ENCODE data around the gene IFT88. TPM values are rescaled to one million over a fixed set of nuclear protein-coding genes. Genes with fewer than 3 reads are reported as not detected.

Gene IFT88
- total RNA-seq, 1 donor from 2014 or later = 4.9 TPM

DNA sequence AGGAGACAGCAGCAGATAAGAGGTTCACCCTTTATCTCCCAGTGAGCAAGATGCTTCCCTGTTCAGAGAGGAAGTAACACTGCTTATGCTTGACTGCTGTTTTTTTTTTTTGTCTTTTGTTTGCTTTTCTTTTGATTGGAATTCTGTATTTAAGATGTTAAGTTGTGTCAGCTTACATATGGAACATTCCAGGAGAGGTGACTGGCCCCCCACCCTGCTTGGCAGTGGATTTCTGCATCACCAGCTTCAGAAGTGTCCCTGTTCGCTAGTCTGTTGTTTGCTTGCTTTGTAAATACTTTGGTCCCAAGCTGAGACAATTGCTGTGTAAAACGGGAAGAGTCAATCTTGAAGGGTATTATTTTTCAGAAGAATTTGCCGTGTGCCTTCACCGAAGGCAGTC, 43.0 kb downstream of the IFT88 start:
- H3K27me3 ChIP-seq = no peaks in the 10 kb centered on the region
- no peak for DNase-seq (ENCODE audit: low spot score in 2 of 2)
- H3K9me3 ChIP-seq = no peaks in the 10 kb centered on the region
- no peak overlapping the region for H3K27ac ChIP-seq
- H3K4me1 ChIP-seq = no peaks in the 10 kb centered on the region
- no peak overlapping the region for H3K4me3 ChIP-seq
- H3K36me3 ChIP-seq = peaks cover 9 to 27% of the 10 kb centered on the region in 2 donors
- intact Hi-C loops (cut with DNase I) = no loop called here
- no peak for TF ChIP-seq CTCF (IDR thresholded peaks at IDR 0.05)

GRCh38 chr13:20616059-20616797, 49.3 kb downstream of the IFT88 start:
- no peak for TF ChIP-seq CTCF (IDR thresholded peaks at IDR 0.05)

DNA sequence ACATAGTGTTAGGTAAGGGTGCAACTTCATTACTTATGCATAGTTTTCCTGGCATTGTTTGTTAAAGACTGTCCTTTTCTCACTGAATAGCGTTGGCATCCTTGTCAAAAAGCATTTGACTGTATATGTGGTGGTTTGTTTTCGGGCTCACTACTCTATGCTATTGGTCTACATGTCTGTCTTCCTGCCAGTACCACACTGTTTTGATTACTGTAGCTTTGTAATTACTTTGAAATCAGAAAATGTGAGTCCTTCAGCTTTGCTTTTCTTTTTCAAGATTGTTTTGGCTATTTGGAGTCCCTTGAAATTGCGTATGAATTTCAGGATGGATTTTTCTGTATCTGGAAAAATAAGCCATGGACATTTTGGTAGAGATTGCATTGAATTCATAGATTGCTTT, 56.0 kb downstream of the IFT88 start:
- Histone ChIP-seq H3K27me3 (no peaks in the 10 kb centered on the region), H3K36me3 (peaks cover 4 to 16% of the 10 kb centered on the region in 2 donors), H3K9me3 (peaks cover 0 to 5% of the 10 kb centered on the region in 2 donors), H3K4me1 (no peaks in the 10 kb centered on the region), H3K27ac (no peak overlapping the region), H3K4me3 (no peak overlapping the region)
- no peak for TF ChIP-seq CTCF (IDR thresholded peaks at IDR 0.05)
- intact Hi-C loops (cut with DNase I) = no loop called here
- no peak for DNase-seq (ENCODE audit: low spot score in 2 of 2)

More at GRCh38 chr13:20616059-20616797, 49.3 kb downstream of the IFT88 start:
- H3K4me1 ChIP-seq = no peaks in the 10 kb centered on the region
- H3K27ac ChIP-seq = no peak overlapping the region
- DNase-seq (ENCODE audit: low spot score in 2 of 2) = no peak
- H3K9me3 ChIP-seq = no peaks in the 10 kb centered on the region
- intact Hi-C loops (cut with DNase I) = no loop called here
- H3K27me3 ChIP-seq = no peaks in the 10 kb centered on the region
- H3K4me3 ChIP-seq = no peak overlapping the region
- H3K36me3 ChIP-seq = no peaks in the 10 kb centered on the region

GRCh38 chr13:20624213-20624612, 57.3 kb downstream of the IFT88 start:
- Histone ChIP-seq H3K36me3 (peaks cover 4 to 16% of the 10 kb centered on the region in 2 donors), H3K4me3 (no peak overlapping the region), H3K4me1 (no peaks in the 10 kb centered on the region), H3K27me3 (no peaks in the 10 kb centered on the region), H3K9me3 (peaks cover 0 to 5% of the 10 kb centered on the region in 2 donors), H3K27ac (no peak overlapping the region)
- no peak for TF ChIP-seq CTCF (IDR thresholded peaks at IDR 0.05)
- intact Hi-C loops (cut with DNase I) = no loop called here
- DNase-seq (ENCODE audit: low spot score in 2 of 2) = no peak

DNA sequence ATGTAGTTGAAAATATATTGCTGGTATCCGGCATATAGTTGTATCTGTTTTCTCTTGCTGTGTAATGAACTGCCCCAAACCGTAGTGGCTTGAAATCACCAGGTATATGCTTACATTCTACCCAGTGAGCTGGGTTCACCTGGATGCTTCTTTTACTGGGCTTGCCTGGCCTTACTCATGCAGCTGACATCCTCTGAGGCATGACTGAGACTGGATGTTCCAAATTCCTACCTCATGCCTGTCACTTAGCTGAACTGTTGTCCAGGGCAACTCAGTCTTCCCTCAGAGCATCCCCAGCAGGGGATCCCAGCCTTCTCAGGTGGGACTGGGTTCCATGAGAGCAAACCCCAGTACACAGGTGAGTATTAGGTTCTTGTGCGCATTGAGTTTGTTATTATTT, 66.8 kb downstream of the IFT88 start:
- Histone ChIP-seq H3K36me3 (peaks cover 6 to 11% of the 10 kb centered on the region in 2 donors), H3K4me1 (no peaks in the 10 kb centered on the region), H3K27ac (no peak overlapping the region), H3K27me3 (no peaks in the 10 kb centered on the region), H3K4me3 (no peak overlapping the region), H3K9me3 (no peaks in the 10 kb centered on the region)
- no peak for DNase-seq (ENCODE audit: low spot score in 2 of 2)
- TF ChIP-seq CTCF (IDR thresholded peaks at IDR 0.05) = no peak
- intact Hi-C loops (cut with DNase I) = no loop called here
